Caco-2 (cell line): ENCODE results near the gene MEIOSIN. TPM values are rescaled to one million over a fixed set of nuclear protein-coding genes. Genes with fewer than 3 reads are reported as not detected.

Experiments used
- BruUV-seq: library from RNA; stranded (reverse); fragments of 400-500 nt; replicated peaks from 2 replicates; lab custom pipeline; 2021; lab: Mats Ljungman, UMichigan
- CTCF ChIA-PET: fragments of 300-600 bp; sonication (Branson Sonifier 250); formaldehyde crosslinking; loops from one replicate; lab custom pipeline; 2022; ENCODE audit warnings: antibody characterized with exemption; lab: Charles Lee
- POLR2A ChIA-PET: fragments of 300-600 bp; sonication (Branson Sonifier 250); formaldehyde crosslinking; loops from one replicate; lab custom pipeline; 2022; ENCODE audit warnings: antibody characterized with exemption; lab: Charles Lee
- DNase-seq, 2 experiments: peaks; one replicate each; pipeline versions ENCODE4 v3.0.0 to v3.0.0-alpha.2; 2020 to 2022
- H3K27me3 ChIP-seq: replicated peaks from 2 replicates; pipeline ENCODE4 v1.6.0; 2011; ENCODE audit warnings: low read length; ENCODE audit not compliant: control insufficient read depth, insufficient read depth
- H3K36me3 ChIP-seq: 2 replicates; pipeline ENCODE4 v1.5.1; 2011; ENCODE audit warnings: low read length; ENCODE audit not compliant: control insufficient read depth, insufficient read depth
- H3K4me1 ChIP-seq: fragments of 250-450 bp; sonication (Bioruptor Pico); 2 replicates; pipeline ENCODE4 v1.5.1; 2020; ENCODE audit warnings: mild to moderate bottlenecking
- H3K4me3 ChIP-seq: 2 replicates; pipeline ENCODE4 v1.5.1; 2011; ENCODE audit warnings: low read depth, mild to moderate bottlenecking, control low read depth, low read length
- H3K9me3 ChIP-seq: fragments of 250-450 bp; sonication (Bioruptor Pico); 2 replicates; pipeline ENCODE4 v1.5.1; 2020; ENCODE audit warnings: mild to moderate bottlenecking, moderate library complexity
- H3K27ac Mint-ChIP-seq: one replicate; pipeline ENCODE4 v1.8.0; 2022; ENCODE audit warnings: mixed read lengths; ENCODE audit not compliant: unreplicated experiment
- H3K27me3 Mint-ChIP-seq: one replicate; pipeline ENCODE4 v1.8.0; 2022; ENCODE audit warnings: mixed read lengths; ENCODE audit not compliant: insufficient read depth, unreplicated experiment
- H3K36me3 Mint-ChIP-seq: one replicate; pipeline ENCODE4 v1.8.0; 2022; ENCODE audit warnings: mild to moderate bottlenecking, mixed read lengths; ENCODE audit not compliant: insufficient read depth, unreplicated experiment
- H3K4me1 Mint-ChIP-seq: one replicate; pipeline ENCODE4 v1.8.0; 2022; ENCODE audit warnings: low read depth, mixed read lengths; ENCODE audit not compliant: unreplicated experiment
- H3K4me3 Mint-ChIP-seq: one replicate; pipeline ENCODE4 v1.8.0; 2022; ENCODE audit warnings: mild to moderate bottlenecking, moderate library complexity, mixed read lengths; ENCODE audit not compliant: unreplicated experiment
- H3K9me3 Mint-ChIP-seq: one replicate; pipeline ENCODE4 v1.8.0; 2022; ENCODE audit warnings: mixed read lengths; ENCODE audit not compliant: unreplicated experiment
- intact Hi-C: fragments of 100-400 bp; cut with micrococcal nuclease; formaldehyde crosslinking; loops from one replicate; pipeline ENCODE4 v1.10.0; 2022; ENCODE audit not compliant: unreplicated experiment
- total RNA-seq: library from RNA; stranded (reverse); gene quantifications from 2 replicates; pipeline ENCODE4 v1.2.3, GENCODE V29; 2022
- TF ChIP-seq, protein P1 (sequence below), 2 experiments: fragments of 200-600 bp in 1 of 2; IDR thresholded peaks; 1 replicate in 1 of 2; 2 replicates in 1 of 2; pipeline versions ENCODE4 v1.5.1 to v1.8.0; 2011 to 2022; ENCODE audit warnings: antibody characterized with exemption in 1 of 2, control low read depth in 1 of 2, inconsistent platforms in 1 of 2, low read depth in 1 of 2, low read length in 1 of 2, mild to moderate bottlenecking in 1 of 2, moderate library complexity in 1 of 2; ENCODE audit not compliant: insufficient read depth in 1 of 2, severe bottlenecking in 1 of 2, unreplicated experiment in 1 of 2

Gene MEIOSIN
- total RNA-seq, 1 experiment from 2014 or later: not detected

DNA sequence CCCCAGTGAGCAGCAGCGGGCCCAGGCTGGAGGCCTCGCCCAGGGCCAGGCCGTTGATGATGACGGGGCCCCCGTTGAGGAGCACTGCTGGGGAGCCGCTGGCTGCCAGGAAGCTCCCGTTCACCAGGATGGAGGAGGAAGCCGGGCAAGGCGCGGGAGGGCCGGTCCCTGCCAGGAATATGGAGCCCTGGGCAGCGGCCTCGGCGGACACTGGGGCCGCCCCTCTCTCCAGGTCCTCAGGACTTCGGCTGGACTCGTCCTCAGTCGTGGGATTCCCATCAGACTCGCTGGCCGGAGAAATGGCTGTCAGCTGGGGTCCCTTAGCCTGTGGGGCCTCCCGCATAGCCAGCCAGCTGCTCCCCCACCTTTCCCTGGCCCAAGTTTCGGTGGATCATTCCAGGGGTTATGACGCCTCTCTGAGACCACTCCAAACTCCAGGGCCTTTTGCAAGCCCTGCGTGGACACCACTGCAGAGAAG, 33.7 kb downstream of the MEIOSIN start:
- intact Hi-C loops: no loop called here
- Mint-ChIP-seq H3K4me3 (peak overlapping the region; percentile 97), H3K27ac (peak overlapping the region; percentile 79), H3K4me1 (peaks cover 14% of the 10 kb centered on the region), H3K36me3 (peaks cover 47% of the 10 kb centered on the region), H3K27me3 (no peaks in the 10 kb centered on the region), H3K9me3 (no peaks in the 10 kb centered on the region)
- Histone ChIP-seq H3K36me3 (no peaks in the 10 kb centered on the region), H3K4me3 (peak overlapping the region; percentile 68), H3K9me3 (no peaks in the 10 kb centered on the region), H3K27me3 (no peaks in the 10 kb centered on the region), H3K4me1 (peaks cover 6% of the 10 kb centered on the region)
- CTCF ChIA-PET: interaction anchor here (0.6 to 1.3 kb wide), 4 partner anchors 13 to 86 kb away, joined by 3 to 9 read pairs (median 6); partner anchors contain the start of gene QPCTL
- POLR2A ChIA-PET: interaction anchor here (0.6 to 3.6 kb wide), 2 partner anchors 49 to 119 kb away, joined by 4 to 64 read pairs; partner anchors contain the start of gene IRF2BP1
- BruUV-seq: no TSS peak
- DNase-seq: no peak
- TF ChIP-seq, protein P1, sequence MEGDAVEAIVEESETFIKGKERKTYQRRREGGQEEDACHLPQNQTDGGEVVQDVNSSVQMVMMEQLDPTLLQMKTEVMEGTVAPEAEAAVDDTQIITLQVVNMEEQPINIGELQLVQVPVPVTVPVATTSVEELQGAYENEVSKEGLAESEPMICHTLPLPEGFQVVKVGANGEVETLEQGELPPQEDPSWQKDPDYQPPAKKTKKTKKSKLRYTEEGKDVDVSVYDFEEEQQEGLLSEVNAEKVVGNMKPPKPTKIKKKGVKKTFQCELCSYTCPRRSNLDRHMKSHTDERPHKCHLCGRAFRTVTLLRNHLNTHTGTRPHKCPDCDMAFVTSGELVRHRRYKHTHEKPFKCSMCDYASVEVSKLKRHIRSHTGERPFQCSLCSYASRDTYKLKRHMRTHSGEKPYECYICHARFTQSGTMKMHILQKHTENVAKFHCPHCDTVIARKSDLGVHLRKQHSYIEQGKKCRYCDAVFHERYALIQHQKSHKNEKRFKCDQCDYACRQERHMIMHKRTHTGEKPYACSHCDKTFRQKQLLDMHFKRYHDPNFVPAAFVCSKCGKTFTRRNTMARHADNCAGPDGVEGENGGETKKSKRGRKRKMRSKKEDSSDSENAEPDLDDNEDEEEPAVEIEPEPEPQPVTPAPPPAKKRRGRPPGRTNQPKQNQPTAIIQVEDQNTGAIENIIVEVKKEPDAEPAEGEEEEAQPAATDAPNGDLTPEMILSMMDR (IDR thresholded peaks at IDR 0.05; ENCODE audit: insufficient read depth in 1 of 2, low read depth in 1 of 2, low read length in 1 of 2, severe bottlenecking in 1 of 2, unreplicated experiment in 1 of 2): no peak

DNA sequence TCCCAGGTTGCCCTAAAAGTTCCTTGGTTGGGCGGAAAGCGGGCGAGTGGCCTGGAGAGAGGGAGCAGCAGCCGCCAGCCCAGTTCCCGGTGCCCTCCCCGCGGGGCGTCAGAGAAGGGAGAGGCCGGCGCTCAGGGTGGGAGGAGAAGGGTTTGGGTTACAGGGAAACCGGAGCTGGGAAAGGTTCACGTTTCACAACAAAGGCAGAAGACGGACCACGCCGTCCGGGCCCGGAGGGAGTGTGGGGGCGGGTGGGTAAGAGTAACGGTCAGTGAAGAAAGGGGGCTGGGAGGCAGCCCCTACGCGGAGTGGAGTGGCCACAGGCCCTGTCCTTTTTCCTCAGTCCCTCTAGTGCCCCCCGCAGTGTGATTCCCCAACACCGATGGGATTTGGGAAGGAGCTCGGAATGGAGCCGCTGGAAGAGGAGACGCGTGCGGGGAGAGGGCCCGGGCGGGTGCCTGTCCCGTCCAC, 34.2 kb downstream of the MEIOSIN start:
- no peaks in the 10 kb centered on the region for H3K27me3 Mint-ChIP-seq
- H3K36me3 ChIP-seq: no peaks in the 10 kb centered on the region
- TF ChIP-seq, protein P1 (IDR thresholded peaks at IDR 0.05; ENCODE audit: insufficient read depth in 1 of 2, low read depth in 1 of 2, low read length in 1 of 2, severe bottlenecking in 1 of 2, unreplicated experiment in 1 of 2): no peak
- no peaks in the 10 kb centered on the region for H3K9me3 Mint-ChIP-seq
- no peaks in the 10 kb centered on the region for H3K27me3 ChIP-seq
- peaks cover 6% of the 10 kb centered on the region for H3K4me1 ChIP-seq
- intact Hi-C loops: no loop called here
- H3K4me1 Mint-ChIP-seq: peaks cover 14% of the 10 kb centered on the region
- peak overlapping the region; percentile 68 for H3K4me3 ChIP-seq
- BruUV-seq: no TSS peak
- H3K27ac Mint-ChIP-seq: peak overlapping the region; percentile 79
- POLR2A ChIA-PET: interaction anchor here (0.6 to 3.7 kb wide), 6 partner anchors 37 to 119 kb away, joined by 3 to 64 read pairs (median 14); partner anchors contain the start of genes FBXO46, IRF2BP1, QPCTL and SNRPD2
- H3K36me3 Mint-ChIP-seq: peaks cover 52% of the 10 kb centered on the region
- no peaks in the 10 kb centered on the region for H3K9me3 ChIP-seq
- CTCF ChIA-PET: interaction anchor here (0.6 to 1.3 kb wide), 5 partner anchors 13 to 115 kb away, joined by 3 to 9 read pairs (median 3); partner anchors contain the start of gene QPCTL
- H3K4me3 Mint-ChIP-seq: peak overlapping the region; percentile 97
- peak; percentile 72 to 74 for DNase-seq

DNA sequence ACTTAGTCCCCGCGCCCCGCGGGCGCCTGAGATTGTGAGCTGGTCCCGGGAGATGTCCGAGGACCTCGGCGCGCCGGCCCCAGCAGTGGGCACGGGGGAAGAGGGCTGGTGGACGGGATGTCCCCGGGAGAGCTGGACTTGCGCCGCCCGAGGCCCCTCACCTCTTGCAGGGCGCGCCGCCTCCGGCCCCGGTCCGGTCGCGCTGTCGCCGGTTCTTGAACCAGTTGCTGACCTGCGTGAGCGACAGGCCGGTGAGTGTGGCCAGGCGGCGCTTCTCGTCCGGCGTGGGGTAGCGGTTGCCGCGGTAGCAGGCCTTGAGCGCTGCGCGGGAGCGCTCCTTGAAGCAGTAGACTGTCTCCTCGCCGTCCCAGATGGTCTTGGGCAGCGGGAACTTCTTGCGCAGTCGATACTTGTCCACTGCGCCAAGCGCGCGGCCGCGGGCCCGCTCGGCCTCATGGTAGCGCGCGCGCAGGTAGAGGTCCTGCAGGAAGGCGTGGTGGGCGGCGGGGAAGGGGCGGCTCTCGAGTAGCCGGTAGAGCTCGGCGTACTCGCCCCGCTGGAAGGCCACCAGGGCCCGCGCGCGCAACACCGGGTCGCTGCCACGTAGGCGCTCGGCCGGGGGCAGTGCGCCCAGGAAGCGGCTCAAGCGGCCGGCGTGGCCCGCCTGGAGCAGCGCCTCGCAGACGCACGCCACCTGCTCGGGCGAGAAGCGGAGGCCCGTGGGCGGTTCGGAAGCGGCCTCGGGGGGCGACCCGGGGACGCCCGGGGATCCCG, 34.8 kb downstream of the MEIOSIN start:
- Mint-ChIP-seq H3K27ac (peak overlapping the region; percentile 79), H3K27me3 (no peaks in the 10 kb centered on the region), H3K36me3 (peaks cover 59% of the 10 kb centered on the region), H3K4me1 (peaks cover 14% of the 10 kb centered on the region), H3K4me3 (peak overlapping the region; percentile 97), H3K9me3 (no peaks in the 10 kb centered on the region)
- ChIA-PET CTCF (interaction anchor here (0.8 to 3.1 kb wide), 6 partner anchors 11 to 114 kb away, joined by 3 to 82 read pairs (median 6); partner anchors contain the start of gene QPCTL), POLR2A (interaction anchor here (0.6 to 3.7 kb wide), 9 partner anchors 38 to 184 kb away, joined by 3 to 64 read pairs (median 7); partner anchors contain the start of genes FBXO46, IRF2BP1, QPCTL and SNRPD2)
- BruUV-seq: no TSS peak
- Histone ChIP-seq H3K27me3 (no peaks in the 10 kb centered on the region), H3K36me3 (no peaks in the 10 kb centered on the region), H3K9me3 (no peaks in the 10 kb centered on the region), H3K4me3 (peak overlapping the region; percentile 68), H3K4me1 (peaks cover 6% of the 10 kb centered on the region)
- DNase-seq: peak; percentile 79
- intact Hi-C loops: no loop called here
- TF ChIP-seq, protein P1 (IDR thresholded peaks at IDR 0.05; ENCODE audit: insufficient read depth in 1 of 2, low read depth in 1 of 2, low read length in 1 of 2, severe bottlenecking in 1 of 2, unreplicated experiment in 1 of 2): no peak
